ENCODE data around the gene CLHC1.
"Not testable (repeated sequence)": the region's sequence is repeated elsewhere in the genome, so short reads cannot be mapped to it uniquely, and the experiment has no call there.

The CLHC1 gene

DNA sequence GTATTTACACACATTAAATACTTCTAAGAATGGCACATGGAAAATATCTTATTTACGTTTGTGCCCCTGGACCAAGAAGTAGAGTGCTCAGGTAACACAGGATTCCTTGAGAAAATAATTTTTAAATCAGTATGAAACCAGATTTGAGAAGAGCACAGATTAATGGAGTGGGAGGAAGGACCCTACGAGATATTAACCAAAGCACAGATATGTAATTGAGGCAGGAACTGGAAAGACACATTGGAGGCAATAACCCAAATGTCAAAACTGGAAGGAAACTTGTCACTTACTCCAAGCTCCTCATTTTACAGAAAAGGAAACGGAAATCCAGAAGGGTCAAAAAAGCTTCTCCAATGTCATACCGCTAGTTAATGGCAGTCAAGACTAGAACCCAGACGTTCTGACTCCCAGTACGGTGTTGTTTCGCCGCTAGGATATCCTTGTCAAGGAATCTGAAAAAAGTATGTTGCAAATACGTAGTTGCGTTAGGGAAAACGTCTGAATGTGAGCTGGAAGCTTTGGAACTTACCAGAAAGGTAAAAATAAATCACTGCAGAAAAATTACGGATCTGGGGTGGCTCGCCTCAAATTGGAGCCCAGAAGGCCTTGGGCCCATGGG lies 36.3 kb upstream of the CLHC1 start:
- TF ChIP-seq, protein P1, sequence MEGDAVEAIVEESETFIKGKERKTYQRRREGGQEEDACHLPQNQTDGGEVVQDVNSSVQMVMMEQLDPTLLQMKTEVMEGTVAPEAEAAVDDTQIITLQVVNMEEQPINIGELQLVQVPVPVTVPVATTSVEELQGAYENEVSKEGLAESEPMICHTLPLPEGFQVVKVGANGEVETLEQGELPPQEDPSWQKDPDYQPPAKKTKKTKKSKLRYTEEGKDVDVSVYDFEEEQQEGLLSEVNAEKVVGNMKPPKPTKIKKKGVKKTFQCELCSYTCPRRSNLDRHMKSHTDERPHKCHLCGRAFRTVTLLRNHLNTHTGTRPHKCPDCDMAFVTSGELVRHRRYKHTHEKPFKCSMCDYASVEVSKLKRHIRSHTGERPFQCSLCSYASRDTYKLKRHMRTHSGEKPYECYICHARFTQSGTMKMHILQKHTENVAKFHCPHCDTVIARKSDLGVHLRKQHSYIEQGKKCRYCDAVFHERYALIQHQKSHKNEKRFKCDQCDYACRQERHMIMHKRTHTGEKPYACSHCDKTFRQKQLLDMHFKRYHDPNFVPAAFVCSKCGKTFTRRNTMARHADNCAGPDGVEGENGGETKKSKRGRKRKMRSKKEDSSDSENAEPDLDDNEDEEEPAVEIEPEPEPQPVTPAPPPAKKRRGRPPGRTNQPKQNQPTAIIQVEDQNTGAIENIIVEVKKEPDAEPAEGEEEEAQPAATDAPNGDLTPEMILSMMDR (IDR thresholded peaks at IDR 0.05; ENCODE audit: insufficient read depth, low read depth, low read length, missing control alignments), result no peak
- no peak for DNase-seq (ENCODE audit: low read depth)
- H3K4me3 ChIP-seq (ENCODE audit: low read length), result peak overlapping the region; percentile 81

DNA sequence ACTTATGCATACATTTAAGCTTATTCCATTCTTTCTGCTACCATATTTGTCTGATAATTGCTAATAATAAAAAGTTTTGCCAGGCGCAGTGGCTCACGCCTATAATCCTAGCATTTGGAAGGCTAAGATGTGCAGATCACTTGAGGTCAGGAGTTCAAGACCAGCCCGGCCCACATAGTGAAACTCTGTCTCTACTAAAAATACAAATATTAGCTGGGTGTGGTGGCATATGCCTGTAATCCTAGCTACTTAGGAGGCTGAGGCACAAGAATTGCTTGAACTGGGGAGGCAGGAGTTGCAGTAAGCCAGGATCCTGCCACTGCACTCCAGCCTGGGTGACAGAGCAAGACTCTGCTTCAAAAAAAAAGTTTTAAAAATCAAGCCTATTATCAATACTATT lies 27.5 kb upstream of the CLHC1 start:
- H3K4me3 ChIP-seq (ENCODE audit: low read length); DNase-seq (ENCODE audit: low read depth): not testable (repeated sequence)

DNA sequence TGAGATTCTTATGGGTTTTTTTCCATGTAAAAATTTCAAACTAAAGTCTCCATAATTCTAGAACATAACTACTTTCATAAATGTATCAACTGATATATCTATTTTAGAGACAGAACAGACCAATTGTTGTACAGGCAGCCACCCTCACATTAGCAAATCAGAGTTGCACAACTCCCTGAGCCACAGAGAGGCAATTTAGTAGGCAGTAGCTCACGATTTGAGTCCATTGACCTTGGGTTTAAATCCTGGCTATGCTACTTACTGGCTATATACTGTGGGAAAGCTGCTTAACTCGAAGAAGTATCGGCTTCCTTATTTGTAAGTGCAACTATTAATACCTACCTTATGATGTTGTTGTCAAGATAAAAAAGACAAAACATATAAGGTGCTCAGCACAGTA lies 20.7 kb upstream of the CLHC1 start:
- TF ChIP-seq, protein P1 (IDR thresholded peaks at IDR 0.05; ENCODE audit: insufficient read depth, low read depth, low read length, missing control alignments), result no peak
- no peak for DNase-seq (ENCODE audit: low read depth)
- no peak overlapping the region for H3K4me3 ChIP-seq (ENCODE audit: low read length)

- H3K4me3 ChIP-seq (ENCODE audit: low read length), result no peak overlapping the region
- TF ChIP-seq, protein P1 (IDR thresholded peaks at IDR 0.05; ENCODE audit: insufficient read depth, low read depth, low read length, missing control alignments), result no peak
- no peak for DNase-seq (ENCODE audit: low read depth)
Measured at GRCh38 chr2:55247025-55247424, 14.9 kb upstream of the CLHC1 start.

GRCh38 chr2:55245411-55245810 lies 13.3 kb upstream of the CLHC1 start:
- TF ChIP-seq, protein P1 (IDR thresholded peaks at IDR 0.05; ENCODE audit: insufficient read depth, low read depth, low read length, missing control alignments), result no peak
- DNase-seq (ENCODE audit: low read depth), result no peak
- no peak overlapping the region for H3K4me3 ChIP-seq (ENCODE audit: low read length)

DNA sequence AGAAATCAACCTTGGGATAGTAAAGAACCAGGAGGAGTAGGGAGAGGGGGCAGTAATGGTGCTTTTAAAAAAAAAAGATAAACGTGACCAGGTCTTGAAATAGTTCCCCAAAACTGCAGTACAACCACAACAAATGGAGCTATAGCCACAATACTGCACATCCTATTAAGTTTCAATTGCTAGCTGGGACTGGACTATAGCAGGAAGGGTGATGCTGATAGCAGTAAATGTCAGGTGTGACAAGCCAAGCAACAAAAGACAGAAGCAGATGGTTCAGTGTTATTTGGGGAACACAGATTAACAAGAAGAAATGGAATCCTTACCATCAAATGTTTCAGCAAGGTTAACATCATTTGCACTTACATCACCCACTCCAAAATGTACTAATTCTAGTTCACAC lies 10.5 kb upstream of the CLHC1 start:
- no peak overlapping the region for H3K4me3 ChIP-seq (ENCODE audit: low read length)
- TF ChIP-seq, protein P1 (IDR thresholded peaks at IDR 0.05; ENCODE audit: insufficient read depth, low read depth, low read length, missing control alignments), result no peak
- DNase-seq (ENCODE audit: low read depth), result no peak

GRCh38 chr2:55241582-55241981 lies 9.5 kb upstream of the CLHC1 start:
- not testable (repeated sequence) for H3K4me3 ChIP-seq (ENCODE audit: low read length); DNase-seq (ENCODE audit: low read depth)

GRCh38 chr2:55239656-55240222 lies 7.6 kb upstream of the CLHC1 start:
- TF ChIP-seq, protein P1 (IDR thresholded peaks at IDR 0.05; ENCODE audit: insufficient read depth, low read depth, low read length, missing control alignments), result no peak
- H3K4me3 ChIP-seq (ENCODE audit: low read length), result no peak overlapping the region
- DNase-seq (ENCODE audit: low read depth), result no peak

Data from epithelial cell of esophagus (primary cell).